MV-4-11 (cell line): ENCODE data around the gene USP19.

Experiments
- DNase-seq: peaks from one replicate; lab custom pipeline; 2025; lab: John Stamatoyannopoulos, UW

USP19 gene, protein sequence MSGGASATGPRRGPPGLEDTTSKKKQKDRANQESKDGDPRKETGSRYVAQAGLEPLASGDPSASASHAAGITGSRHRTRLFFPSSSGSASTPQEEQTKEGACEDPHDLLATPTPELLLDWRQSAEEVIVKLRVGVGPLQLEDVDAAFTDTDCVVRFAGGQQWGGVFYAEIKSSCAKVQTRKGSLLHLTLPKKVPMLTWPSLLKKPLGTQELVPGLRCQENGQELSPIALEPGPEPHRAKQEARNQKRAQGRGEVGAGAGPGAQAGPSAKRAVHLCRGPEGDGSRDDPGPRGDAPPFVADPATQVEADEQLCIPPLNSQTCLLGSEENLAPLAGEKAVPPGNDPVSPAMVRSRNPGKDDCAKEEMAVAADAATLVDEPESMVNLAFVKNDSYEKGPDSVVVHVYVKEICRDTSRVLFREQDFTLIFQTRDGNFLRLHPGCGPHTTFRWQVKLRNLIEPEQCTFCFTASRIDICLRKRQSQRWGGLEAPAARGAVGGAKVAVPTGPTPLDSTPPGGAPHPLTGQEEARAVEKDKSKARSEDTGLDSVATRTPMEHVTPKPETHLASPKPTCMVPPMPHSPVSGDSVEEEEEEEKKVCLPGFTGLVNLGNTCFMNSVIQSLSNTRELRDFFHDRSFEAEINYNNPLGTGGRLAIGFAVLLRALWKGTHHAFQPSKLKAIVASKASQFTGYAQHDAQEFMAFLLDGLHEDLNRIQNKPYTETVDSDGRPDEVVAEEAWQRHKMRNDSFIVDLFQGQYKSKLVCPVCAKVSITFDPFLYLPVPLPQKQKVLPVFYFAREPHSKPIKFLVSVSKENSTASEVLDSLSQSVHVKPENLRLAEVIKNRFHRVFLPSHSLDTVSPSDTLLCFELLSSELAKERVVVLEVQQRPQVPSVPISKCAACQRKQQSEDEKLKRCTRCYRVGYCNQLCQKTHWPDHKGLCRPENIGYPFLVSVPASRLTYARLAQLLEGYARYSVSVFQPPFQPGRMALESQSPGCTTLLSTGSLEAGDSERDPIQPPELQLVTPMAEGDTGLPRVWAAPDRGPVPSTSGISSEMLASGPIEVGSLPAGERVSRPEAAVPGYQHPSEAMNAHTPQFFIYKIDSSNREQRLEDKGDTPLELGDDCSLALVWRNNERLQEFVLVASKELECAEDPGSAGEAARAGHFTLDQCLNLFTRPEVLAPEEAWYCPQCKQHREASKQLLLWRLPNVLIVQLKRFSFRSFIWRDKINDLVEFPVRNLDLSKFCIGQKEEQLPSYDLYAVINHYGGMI (N-terminal part only)

GRCh38 chr3:49120438-49121131 lies at the start of gene USP19:
TSS of gene USP19 (minus strand) at chr3:49120823. CDS start at chr3:49119145, 1,678 bp downstream.
- DNase-seq = peak; percentile 89

DNA sequence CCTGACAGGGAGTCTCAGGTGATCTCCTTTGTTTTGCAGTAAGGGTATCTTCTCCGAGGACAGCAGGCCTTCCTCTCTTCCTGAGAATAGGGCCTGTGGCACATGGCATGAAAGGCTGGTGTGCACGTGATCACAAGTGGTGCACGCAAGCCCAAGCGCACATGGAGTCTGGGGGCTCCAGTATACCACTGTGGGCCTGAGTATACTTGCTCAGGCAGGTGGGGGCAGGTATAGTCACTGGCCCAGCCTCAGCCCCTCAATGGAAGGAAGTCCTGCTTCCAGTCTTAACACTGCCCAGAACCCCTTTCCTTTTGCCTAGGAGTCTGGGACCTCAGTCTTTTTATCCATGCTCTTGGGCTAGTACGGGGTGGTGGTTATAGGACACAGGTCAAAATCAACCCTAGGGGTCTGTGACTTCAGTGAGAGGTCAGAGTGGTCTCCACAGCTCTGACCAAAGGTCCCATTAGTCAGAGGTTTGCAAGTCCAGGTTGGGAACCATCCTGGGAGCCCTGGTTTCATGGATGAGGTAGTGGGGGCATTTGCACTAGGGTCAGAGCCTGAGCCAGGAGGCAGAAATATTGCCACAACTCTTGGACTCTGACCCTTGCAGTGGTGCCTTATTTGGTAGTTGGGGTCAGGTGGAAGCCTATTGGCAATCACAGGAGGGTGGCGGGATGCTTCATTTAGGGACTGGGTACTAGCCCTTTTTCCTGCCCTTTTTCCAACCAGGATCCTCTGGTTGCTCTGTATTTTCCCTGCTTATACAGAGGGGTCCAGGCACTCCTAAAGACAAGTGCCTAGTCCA lies 46.3 kb upstream of the USP19 start:
- DNase-seq = no peak

DNA sequence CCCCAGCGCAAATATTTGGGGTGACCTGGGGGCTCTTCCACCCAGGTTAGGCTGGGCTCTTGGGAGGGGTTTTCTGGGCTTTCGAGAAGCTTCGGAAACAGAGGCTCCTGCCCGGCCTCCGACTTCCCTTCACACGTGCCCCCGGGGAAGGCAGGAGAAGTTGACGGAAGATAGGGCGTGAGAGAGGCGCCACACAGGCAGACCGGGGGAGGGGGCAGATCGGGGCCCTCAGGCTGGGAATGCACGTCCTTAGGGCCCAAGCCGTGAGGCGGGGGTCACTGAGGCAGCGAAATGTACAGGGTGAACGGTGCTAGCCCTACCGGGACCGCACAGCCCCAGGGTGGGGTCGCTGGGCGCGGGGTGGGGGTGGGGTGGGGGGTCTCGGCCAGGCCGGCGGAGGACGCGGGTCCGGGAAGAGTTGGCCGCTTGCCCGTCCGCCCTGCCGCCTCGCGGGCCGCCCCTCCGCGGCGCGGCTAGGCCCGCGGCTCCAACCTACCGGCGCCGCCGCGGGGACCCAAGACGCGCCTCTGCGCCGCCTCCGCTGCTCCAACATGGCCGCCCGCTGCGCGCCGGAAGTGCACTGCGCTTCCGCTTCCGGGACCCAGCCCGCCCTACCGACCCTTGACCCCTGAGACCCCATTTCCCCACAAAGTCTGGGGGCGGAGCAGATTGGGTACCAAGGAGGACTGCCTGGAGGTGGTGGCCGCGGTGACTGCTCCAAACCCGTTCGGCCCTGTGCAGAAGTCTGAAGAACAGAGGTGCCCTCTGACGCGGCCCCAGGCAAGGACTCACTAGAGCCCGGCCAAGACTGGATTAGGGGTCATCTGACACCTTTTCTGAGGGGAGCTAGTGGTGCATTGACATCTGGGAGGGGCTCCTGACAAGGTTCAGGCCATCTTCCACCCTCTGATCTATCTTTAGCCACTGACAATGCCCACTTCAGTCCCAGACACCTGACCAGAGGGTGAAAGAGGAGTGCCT lies 45.4 kb upstream of the USP19 start, which contains the start of gene CCDC71:
TSS of gene CCDC71 (minus strand) at position 561 of the 981 bp plus-strand sequence. CDS start 2,123 bp downstream, outside the sequence.
- DNase-seq = peak; percentile 74

GRCh38 chr3:49164983-49165720 lies 44.5 kb upstream of the USP19 start:
- no peak for DNase-seq

GRCh38 chr3:49163609-49164008 lies 43.0 kb upstream of the USP19 start:
- DNase-seq = no peak

DNA sequence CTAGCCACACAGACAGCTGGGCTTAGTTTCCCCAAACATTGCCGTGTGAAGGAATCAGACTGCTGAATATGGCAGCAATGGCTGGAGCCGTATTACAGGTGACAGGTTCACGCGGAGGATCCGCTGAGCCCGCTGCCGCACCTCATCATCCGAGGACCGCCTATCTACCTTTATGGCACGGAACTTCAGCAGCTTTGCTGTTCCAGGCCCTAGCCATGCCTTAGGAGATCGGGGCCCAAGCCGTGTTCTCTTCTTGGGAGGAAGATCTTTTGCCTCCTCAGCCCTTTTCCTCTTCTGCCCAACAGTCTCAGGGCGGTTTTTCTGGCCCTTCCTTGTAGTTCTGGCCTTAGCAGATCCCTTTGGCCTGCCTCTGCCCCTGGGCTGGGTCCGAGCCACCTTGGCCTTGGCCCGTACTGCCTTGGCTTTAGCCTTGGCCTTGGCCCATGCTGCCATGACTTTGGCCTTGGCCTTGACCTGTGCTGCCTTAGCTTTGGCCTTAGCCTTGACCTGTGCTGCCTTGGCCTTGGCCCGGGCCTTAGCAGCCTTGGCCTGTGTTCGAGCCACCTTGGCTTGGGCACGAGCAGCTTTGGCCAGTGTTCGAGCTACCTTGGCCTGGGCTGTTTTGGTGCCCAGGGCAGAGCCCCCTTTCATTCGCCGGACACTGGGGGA lies 42.3 kb upstream of the USP19 start:
- DNase-seq = no peak

- peak; percentile 89 for DNase-seq
Observed at GRCh38 chr3:49161808-49162530, 41.3 kb upstream of the USP19 start.

GRCh38 chr3:49161197-49161596 lies 40.6 kb upstream of the USP19 start:
- DNase-seq = no peak

DNA sequence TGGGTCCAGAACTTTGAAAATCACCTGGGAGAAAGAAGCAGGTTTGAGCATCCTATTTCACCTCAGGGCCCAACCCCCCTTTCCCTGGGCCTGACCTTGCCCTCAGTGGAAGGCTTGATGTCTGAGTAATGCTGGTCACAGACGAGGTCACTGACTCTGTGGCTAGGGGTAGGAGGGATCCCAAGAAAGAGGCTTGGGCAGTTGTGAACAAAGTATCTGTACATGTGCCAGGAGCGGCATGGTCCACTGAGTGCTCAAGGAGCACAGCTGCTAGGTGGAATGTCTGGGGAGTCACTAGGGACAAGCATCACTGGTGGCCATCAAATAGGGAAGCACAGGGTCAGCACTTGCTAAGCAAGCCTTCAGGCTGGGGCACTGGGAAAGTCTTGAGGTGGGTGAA lies 38.2 kb upstream of the USP19 start:
- no peak for DNase-seq

DNA sequence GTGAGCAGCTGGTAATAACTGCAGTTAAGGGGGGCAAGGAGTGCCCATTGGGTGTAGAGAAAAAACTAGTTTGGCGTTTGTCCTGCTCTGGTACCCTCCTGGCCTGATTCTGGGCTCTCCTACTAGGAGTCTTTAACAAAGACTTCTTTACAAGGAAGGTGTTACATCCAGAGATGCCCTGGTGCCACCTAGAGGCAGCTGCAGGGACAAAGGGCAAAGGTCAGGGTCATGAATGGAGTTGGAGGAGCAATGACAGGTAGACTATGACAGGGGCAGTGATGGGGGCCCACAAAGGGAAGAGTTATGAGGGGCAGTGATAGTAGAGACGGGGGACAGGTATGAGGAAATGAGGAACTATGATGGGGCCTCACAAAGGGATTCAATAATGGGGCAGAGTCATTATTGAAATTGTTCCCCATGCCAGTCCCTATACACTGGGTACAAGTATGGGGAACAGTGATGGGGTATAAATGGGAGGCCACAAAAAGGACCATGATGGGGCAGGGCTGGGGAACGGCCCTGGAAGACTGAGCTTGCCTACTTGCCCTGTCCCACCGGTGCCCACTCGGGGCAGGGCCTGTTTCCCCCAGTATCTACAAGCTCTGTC lies 37.6 kb upstream of the USP19 start:
- peak; percentile 48 for DNase-seq

DNA sequence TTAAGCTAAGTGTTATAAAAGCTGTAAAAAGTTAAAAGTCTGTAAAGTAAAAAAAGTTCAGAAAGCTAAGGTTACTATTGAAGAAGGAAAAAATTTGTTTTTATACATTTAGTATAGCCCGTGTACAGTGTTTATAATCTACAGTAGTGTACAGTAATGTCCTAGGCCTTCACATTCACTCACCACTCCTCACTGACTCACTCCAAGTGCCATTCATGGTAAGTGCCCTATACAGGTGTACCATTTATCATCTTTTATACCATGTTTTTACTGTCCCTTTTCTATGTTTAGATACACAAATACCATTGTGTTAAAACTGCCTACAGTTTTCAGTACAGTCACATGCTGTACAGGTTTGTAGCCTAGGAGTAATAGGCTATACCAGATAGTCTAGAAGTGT lies 36.7 kb upstream of the USP19 start:
- DNase-seq = no peak

- DNase-seq = no peak
Observed at GRCh38 chr3:49153349-49153912, 32.8 kb upstream of the USP19 start.

- DNase-seq = no peak
Observed at GRCh38 chr3:49151610-49152009, 31.0 kb upstream of the USP19 start.

- no peak for DNase-seq
Observed at GRCh38 chr3:49148159-49148558, 27.5 kb upstream of the USP19 start.

DNA sequence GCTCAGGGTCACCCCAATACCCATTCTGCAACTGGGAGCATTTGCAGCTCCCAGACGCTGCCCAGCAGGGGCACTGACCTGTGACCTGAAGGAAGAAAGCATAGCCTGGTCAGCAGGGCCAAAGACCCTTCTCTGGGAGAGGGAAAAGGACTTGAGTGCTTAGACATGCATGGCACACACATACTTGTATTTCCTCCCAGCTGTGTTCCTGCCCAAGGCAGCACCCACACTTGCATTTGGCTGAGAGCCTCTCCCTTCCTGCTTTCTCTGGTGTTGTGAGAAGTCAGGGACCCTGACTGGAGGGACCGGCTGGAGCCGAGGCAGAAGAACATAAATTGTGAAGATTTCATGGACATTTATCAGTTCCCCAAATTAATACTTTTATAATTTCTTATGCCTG lies 19.5 kb upstream of the USP19 start:
- no peak for DNase-seq

- DNase-seq = no peak
Observed at GRCh38 chr3:49135499-49135898, 14.9 kb upstream of the USP19 start.
